GM12864 (cell line): Measurements from ENCODE around the gene TRIM41.

Experiments
- DNase-seq: peaks from one replicate; pipeline ENCODE4 v3.0.0-alpha.2; 2011; ENCODE audit warnings: low read depth
- H3K4me3 ChIP-seq: 2 replicates; pipeline ENCODE4 v1.5.1; 2011; ENCODE audit warnings: mild to moderate bottlenecking, low read depth, low read length, control low read depth
- CTCF ChIP-seq: IDR thresholded peaks from 2 replicates; pipeline ENCODE4 v1.5.1; 2011; ENCODE audit warnings: low read depth, mild to moderate bottlenecking, moderate library complexity, low read length, control low read depth, inconsistent platforms; ENCODE audit errors: missing control alignments

TRIM41 gene

GRCh38 chr5:181220178-181220515 is 2.9 kb upstream of the TRIM41 start:
- TF ChIP-seq CTCF, result no peak
- H3K4me3 ChIP-seq, result no peak overlapping the region
- no peak for DNase-seq

GRCh38 chr5:181221105-181221791 is 1.8 kb upstream of the TRIM41 start:
- peak overlapping the region; percentile 23 for H3K4me3 ChIP-seq
- no peak for TF ChIP-seq CTCF
- no peak for DNase-seq

GRCh38 chr5:181221792-181222629 is 1.1 kb upstream of the TRIM41 start:
- peak; percentile 91 for DNase-seq
- peak overlapping the region; percentile 70 for H3K4me3 ChIP-seq
- peak; percentile 6 for TF ChIP-seq CTCF

GRCh38 chr5:181222630-181223057 is 437 bp upstream of the TRIM41 start:
- no peak for DNase-seq
- H3K4me3 ChIP-seq, result peak overlapping the region; percentile 70
- no peak for TF ChIP-seq CTCF

GRCh38 chr5:181223729-181224389 is 778 bp downstream of the TRIM41 start:
- no peak for DNase-seq
- TF ChIP-seq CTCF, result no peak
- H3K4me3 ChIP-seq, result peak overlapping the region; percentile 70

GRCh38 chr5:181224390-181225229 is 1.5 kb downstream of the TRIM41 start:
- DNase-seq, result no peak
- peak overlapping the region; percentile 70 for H3K4me3 ChIP-seq
- no peak for TF ChIP-seq CTCF
